GM06990 (cell line): ENCODE measurements around the gene DISC1.

Experiments
- DNase-seq: peaks from one replicate; pipeline ENCODE4 v3.0.0-alpha.2; 2011; ENCODE audit not compliant: insufficient read length; ENCODE audit errors: extremely low read depth
- H3K27me3 ChIP-seq: replicated peaks from 2 replicates; pipeline ENCODE4 v1.6.0; 2011; ENCODE audit warnings: low read length; ENCODE audit not compliant: control insufficient read depth, insufficient read depth
- H3K36me3 ChIP-seq: 2 replicates; pipeline ENCODE4 v1.5.1; 2011; ENCODE audit warnings: low read length; ENCODE audit not compliant: control insufficient read depth, insufficient read depth
- H3K4me3 ChIP-seq: replicated peaks from 2 replicates; pipeline ENCODE4 v1.5.1; 2011; ENCODE audit warnings: low read depth, mild to moderate bottlenecking, control low read depth, low read length
- CTCF ChIP-seq: IDR thresholded peaks from 2 replicates; pipeline ENCODE4 v1.5.1; 2011; ENCODE audit warnings: low read length, control low read depth, mild to moderate bottlenecking, inconsistent platforms; ENCODE audit not compliant: insufficient read depth, poor library complexity, severe bottlenecking

DISC1 gene

DNA sequence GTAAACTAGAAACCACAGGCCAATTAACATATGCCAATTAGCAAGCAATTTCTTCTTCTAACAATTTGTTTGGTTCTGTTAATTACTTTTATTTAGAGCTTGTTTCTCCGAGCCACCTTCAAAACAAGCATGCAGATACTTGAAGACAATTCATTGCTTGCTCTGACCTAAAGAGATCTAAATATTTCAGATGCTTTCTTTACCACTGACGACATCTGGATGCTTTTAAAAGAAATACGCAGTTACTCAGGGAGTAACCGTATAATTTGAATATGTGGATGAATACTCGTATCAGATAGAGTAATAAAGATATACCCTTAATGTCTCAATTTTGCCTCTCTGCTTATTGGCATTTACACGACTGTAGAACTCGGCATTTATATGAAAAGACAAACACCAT, 390.0 kb downstream of the DISC1 start:
- H3K36me3 ChIP-seq, result no peaks in the 10 kb centered on the region
- TF ChIP-seq CTCF, result no peak

DNA sequence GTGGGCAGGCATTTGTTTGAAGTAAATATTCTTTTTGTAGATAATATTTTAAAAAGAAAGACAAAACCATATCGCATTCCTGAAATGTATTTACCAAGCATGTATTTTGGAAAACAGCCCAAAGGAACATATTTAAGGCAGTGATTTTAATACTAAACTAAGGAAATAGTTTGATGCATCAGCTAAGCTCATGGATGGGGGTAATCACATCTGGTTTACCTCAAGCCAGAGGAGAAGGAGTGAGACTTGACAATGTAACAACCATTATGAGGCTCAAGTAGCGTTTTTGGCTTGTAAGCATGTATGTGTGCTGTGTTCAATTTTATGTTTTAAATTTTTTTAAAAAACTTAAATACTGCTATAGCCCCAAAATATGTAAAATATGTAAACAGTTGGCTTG, 390.5 kb downstream of the DISC1 start:
- Histone ChIP-seq H3K27me3 (no peaks in the 10 kb centered on the region; the same call in 1 of the 2 replicates), H3K4me3 (no peak overlapping the region), H3K36me3 (no peaks in the 10 kb centered on the region)
- no peak for TF ChIP-seq CTCF
- DNase-seq, result no peak

More for the DNA sequence above, 390.0 kb downstream of the DISC1 start:
- H3K27me3 ChIP-seq, result no peaks in the 10 kb centered on the region; the same call in 1 of the 2 replicates
- no peak overlapping the region for H3K4me3 ChIP-seq
- no peak for DNase-seq

- no peak for TF ChIP-seq CTCF
- H3K36me3 ChIP-seq, result no peaks in the 10 kb centered on the region
- no peak for DNase-seq
These were observed 391.2 kb downstream of the DISC1 start for GRCh38 chr1:232017759-232018158.

DNA sequence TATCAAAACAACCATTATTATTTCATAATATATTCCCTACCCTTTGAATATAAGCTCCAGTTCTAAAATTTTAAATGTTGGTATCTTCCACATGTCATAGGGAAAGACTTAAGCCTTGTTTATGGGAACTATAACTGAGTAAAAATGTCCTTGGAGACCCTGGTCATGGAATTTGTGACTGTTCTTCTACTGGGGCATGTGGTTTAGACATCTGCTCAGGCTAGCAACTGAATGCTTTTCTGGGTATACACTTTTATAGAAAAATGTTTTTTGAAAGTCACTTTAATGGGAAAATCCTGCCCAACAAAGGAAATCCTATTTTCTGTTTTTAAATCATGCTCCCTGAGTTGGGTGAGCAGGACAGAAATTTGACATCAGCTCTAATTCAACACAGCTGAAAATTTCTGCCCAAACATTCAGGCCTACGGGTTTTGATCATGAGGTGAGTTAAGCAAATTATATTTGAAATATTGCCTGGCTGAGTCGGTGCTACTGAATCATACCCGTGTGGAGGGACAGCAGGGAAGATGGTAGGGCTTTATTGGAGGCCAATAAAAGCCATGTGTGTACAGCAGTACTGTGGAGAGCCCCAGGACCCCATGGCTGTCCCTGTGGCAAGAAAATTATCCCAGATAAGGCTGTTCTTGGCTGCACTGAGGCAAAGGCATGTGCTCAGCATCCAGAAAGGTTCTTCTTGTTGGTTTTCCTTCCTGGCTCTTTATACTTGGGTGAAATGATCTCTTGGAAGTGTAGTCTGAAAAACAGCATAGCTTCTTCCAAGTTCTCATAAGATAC, 391.8 kb downstream of the DISC1 start:
- DNase-seq, result no peak
- no peaks in the 10 kb centered on the region for H3K36me3 ChIP-seq
- no peak for TF ChIP-seq CTCF

More at GRCh38 chr1:232017759-232018158, 391.2 kb downstream of the DISC1 start:
- Histone ChIP-seq H3K27me3 (no peaks in the 10 kb centered on the region; the same call in 1 of the 2 replicates), H3K4me3 (no peak overlapping the region)

GRCh38 chr1:232019026-232019340, 392.4 kb downstream of the DISC1 start:
- Histone ChIP-seq H3K36me3 (no peaks in the 10 kb centered on the region), H3K27me3 (no peaks in the 10 kb centered on the region; the same call in 1 of the 2 replicates), H3K4me3 (no peak overlapping the region)
- no peak for DNase-seq
- TF ChIP-seq CTCF, result no peak

More for the DNA sequence above, 391.8 kb downstream of the DISC1 start:
- Histone ChIP-seq H3K4me3 (no peak overlapping the region), H3K27me3 (no peaks in the 10 kb centered on the region; the same call in 1 of the 2 replicates)
